ENCODE results near the gene ACYP2.
"Not testable (repeated sequence)": the region's sequence is repeated elsewhere in the genome, so short reads cannot be mapped to it uniquely, and the experiment has no call there.

The ACYP2 gene

DNA sequence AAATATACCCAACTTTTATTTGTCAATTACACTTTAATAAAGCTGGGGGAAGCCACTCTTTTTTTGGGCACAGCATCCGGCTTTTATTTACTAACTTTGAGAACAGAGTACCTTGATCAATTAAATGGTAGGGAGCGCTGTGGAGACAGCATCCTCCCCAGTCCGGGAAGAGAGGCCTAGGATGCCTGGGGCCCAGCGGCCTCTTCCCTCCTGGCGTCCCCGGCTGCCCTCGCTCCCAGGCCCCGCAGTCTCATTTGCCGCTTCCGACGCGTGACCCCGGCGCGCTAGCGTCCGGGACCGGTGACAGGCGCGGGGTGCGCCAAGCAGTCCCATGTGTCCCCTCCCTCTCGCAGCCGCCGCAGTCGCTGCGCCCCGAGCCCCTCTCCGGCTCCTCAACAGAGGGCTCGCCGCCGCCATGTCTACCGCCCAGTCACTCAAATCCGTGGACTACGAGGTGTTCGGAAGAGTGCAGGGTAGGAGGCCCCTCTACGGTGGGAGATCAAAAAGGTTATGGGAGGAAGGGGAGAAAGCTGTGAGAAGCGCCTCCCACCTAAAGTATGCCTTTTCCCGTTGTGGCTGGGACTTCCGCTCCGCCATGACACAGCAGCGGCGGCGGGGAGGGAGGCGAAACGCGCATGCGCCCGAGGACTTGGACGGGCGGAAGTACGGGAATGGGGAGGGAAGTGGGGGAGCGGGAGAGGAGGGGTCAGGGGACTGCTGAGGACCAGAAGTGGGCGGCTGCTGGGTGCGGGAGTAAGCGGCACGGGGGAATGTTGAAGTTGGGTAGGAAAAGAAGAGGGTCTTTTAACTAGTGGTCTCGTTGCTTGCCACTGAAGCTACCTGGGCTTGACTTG, at the start of gene ACYP2:
Gene ACYP2 (plus strand): TSS at position 332 of the 854 bp plus-strand sequence.
- peak; percentile 98 for DNase-seq (ENCODE audit: low read depth)
- TF ChIP-seq, protein P1, sequence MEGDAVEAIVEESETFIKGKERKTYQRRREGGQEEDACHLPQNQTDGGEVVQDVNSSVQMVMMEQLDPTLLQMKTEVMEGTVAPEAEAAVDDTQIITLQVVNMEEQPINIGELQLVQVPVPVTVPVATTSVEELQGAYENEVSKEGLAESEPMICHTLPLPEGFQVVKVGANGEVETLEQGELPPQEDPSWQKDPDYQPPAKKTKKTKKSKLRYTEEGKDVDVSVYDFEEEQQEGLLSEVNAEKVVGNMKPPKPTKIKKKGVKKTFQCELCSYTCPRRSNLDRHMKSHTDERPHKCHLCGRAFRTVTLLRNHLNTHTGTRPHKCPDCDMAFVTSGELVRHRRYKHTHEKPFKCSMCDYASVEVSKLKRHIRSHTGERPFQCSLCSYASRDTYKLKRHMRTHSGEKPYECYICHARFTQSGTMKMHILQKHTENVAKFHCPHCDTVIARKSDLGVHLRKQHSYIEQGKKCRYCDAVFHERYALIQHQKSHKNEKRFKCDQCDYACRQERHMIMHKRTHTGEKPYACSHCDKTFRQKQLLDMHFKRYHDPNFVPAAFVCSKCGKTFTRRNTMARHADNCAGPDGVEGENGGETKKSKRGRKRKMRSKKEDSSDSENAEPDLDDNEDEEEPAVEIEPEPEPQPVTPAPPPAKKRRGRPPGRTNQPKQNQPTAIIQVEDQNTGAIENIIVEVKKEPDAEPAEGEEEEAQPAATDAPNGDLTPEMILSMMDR (IDR thresholded peaks at IDR 0.05; ENCODE audit: low read depth, low read length), result no peak
- TF ChIP-seq MYC (IDR thresholded peaks at IDR 0.05; ENCODE audit: low read depth, low read length) (no peak; the same call in 1 of the 2 replicates), POLR2A (IDR thresholded peaks at IDR 0.05; ENCODE audit: extremely low read depth, insufficient read length) (peak; percentile 66)
- TF ChIP-seq, protein P2, sequence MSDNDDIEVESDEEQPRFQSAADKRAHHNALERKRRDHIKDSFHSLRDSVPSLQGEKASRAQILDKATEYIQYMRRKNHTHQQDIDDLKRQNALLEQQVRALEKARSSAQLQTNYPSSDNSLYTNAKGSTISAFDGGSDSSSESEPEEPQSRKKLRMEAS (IDR thresholded peaks at IDR 0.05; ENCODE audit: low read depth, low read length), result peak; percentile 52; the same call in 1 of the 2 replicates
- peak within 1 kb of the TSS; percentile 84 for H3K4me3 ChIP-seq (ENCODE audit: low read depth, low read length)

DNA sequence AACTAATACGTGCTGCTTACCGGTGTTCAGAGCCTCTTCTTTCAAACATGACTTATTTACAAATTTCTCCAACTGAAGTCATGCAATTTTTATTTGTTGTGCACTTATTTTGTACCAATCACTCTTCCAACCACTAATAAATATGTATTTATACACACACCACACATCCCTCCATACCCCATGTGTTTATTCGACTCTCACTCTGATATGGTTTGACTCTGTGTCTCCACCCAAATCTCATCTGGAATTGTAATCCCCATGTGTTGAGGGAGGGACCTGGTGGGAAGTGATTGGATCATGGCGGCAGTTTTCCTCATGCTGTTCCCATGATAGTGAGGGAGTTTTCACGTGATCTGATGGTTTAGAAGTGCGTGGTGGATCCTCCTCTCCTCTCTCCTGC, 49.5 kb upstream of the ACYP2 start:
- TF ChIP-seq MYC (IDR thresholded peaks at IDR 0.05; ENCODE audit: low read depth, low read length), result no peak
- TF ChIP-seq, protein P1 (IDR thresholded peaks at IDR 0.05; ENCODE audit: low read depth, low read length), result no peak

DNA sequence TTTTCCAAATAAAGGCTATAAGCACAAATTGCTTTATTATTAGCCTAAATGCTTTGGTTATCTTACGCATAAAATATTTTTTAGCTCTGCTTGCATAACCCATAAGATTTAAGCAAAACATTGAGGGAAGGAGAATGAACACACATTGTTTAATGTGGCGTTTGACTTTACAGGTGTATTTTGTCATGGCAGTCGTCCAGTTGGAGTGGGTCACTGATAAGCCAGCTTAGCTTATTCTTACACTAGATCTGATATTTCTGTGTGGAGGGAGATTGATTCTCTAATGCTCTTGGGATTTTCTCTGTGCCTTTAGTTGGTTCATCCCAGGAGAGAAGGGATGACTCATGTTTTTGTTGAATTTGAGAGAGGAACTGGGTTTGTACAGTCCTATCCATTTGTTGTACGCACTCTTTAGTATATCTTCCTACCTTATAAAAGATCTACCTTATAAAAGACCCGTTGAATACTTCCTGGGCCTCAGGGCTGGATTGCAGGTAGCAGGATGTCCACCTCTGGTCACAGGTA, 47.5 kb upstream of the ACYP2 start:
- no peak for TF ChIP-seq MYC (IDR thresholded peaks at IDR 0.05; ENCODE audit: low read depth, low read length)
- no peak for TF ChIP-seq POLR2A (IDR thresholded peaks at IDR 0.05; ENCODE audit: extremely low read depth, insufficient read length)
- TF ChIP-seq, protein P2 (IDR thresholded peaks at IDR 0.05; ENCODE audit: low read depth, low read length), result no peak
- TF ChIP-seq, protein P1 (IDR thresholded peaks at IDR 0.05; ENCODE audit: low read depth, low read length), result no peak
- no peak overlapping the region for H3K4me3 ChIP-seq (ENCODE audit: low read depth, low read length)
- DNase-seq (ENCODE audit: low read depth), result peak; percentile 66

More for the DNA sequence above, 49.5 kb upstream of the ACYP2 start:
- DNase-seq (ENCODE audit: low read depth), result no peak
- H3K4me3 ChIP-seq (ENCODE audit: low read depth, low read length), result no peak overlapping the region

DNA sequence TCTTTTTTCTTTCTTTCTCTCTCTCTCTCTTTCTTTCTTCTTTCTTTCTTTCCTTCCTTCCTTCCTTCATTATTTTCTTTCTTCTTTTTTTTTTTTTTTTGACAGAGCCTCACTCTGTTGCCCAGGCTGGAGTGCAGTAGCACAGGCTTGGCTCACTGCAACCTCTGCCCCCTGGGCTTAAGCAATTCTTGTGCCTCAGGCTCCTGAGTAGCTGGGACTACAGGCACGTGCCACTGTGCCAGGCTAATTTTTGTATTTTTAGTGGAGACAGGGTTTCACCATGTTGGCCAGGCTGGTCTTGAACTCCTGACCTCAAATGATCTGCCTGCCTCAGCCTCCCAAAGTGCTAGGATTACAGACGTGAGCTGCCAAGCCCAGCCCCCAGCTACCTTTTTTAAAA, 42.9 kb upstream of the ACYP2 start:
- DNase-seq (ENCODE audit: low read depth); H3K4me3 ChIP-seq (ENCODE audit: low read depth, low read length): not testable (repeated sequence)

DNA sequence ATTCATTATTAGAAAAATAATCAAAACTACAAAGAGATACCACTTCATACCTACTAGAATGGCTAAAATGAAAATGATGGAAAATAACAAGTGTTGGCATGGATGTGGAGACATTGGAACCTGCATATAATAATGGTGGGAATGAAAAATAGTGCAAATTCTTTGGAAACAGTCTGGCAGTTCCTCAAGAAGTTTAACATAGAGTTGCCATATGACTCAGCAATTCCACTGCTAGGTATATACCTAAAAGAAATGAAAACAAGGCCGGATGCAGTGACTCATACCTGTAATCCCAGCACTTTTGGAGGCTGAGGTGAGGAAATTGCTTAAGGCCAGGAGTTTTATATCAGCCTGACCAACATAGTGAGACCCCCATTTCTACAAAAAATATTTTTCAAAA, 41.6 kb upstream of the ACYP2 start:
- no peak for DNase-seq (ENCODE audit: low read depth)
- no peak overlapping the region for H3K4me3 ChIP-seq (ENCODE audit: low read depth, low read length)
- TF ChIP-seq POLR2A (IDR thresholded peaks at IDR 0.05; ENCODE audit: extremely low read depth, insufficient read length), result no peak
- TF ChIP-seq, protein P2 (IDR thresholded peaks at IDR 0.05; ENCODE audit: low read depth, low read length), result no peak

DNA sequence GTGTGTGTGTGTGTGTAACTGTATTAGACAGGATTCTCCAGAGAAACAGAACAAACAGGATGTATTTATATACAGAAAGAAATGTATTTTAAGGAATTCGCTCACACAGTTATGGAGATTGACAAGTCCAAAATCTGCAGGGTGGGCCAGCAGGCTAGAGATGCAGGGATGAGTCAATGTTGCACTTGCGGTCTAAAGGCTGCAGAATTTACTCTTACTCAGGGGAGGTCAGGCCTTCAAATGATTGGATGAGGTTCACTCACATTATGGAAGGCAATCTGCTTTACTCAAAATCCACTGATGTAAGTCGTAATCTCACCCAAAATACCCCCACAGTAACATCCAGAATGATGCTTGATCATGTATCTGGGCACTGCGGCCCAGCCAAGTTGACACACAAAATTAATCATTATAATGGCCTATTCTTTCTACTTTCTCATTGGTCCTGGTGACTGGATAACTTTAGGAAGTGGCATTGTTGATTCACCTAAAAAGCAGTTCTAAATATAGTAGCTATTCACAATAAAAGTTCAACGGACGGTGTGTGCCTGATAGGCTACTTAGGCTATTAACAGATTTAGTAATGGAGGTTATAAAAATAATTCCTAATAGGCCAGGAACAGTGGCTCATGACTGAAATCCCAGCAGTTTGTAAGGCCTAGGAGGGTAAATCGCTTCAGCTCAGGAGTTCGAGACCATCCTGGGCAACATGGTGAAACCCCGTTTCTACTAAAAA, 40.6 kb upstream of the ACYP2 start:
- TF ChIP-seq, protein P1 (IDR thresholded peaks at IDR 0.05; ENCODE audit: low read depth, low read length), result no peak
- TF ChIP-seq, protein P2 (IDR thresholded peaks at IDR 0.05; ENCODE audit: low read depth, low read length), result no peak
- TF ChIP-seq MYC (IDR thresholded peaks at IDR 0.05; ENCODE audit: low read depth, low read length), result no peak
- no peak for TF ChIP-seq POLR2A (IDR thresholded peaks at IDR 0.05; ENCODE audit: extremely low read depth, insufficient read length)
- DNase-seq (ENCODE audit: low read depth), result no peak
- H3K4me3 ChIP-seq (ENCODE audit: low read depth, low read length), result no peak overlapping the region

All from NB4 (cell line).